GM20000 (cell line): ENCODE data around the gene ELMOD3.

Experiments used
- DNase-seq: peaks from one replicate; pipeline ENCODE4 v3.0.0; 2012; ENCODE audit warnings: low spot score
- CTCF ChIP-seq: IDR thresholded peaks from 2 replicates; pipeline ENCODE4 v1.5.1; 2012; ENCODE audit warnings: mild to moderate bottlenecking, control low read depth; ENCODE audit errors: extremely low read depth, missing control alignments

The ELMOD3 gene

GRCh38 chr2:85354286-85355072, at the start of gene ELMOD3, which contains the start of gene RETSAT:
Gene ELMOD3 (plus strand): TSS chr2:85354769. CDS start chr2:85357199, 2,430 bp downstream.
Gene RETSAT (minus strand): TSS chr2:85354528. CDS start chr2:85354507, 21 bp downstream.
- peak; percentile 94 for DNase-seq
- TF ChIP-seq CTCF, result no peak

- DNase-seq, result no peak
- no peak for TF ChIP-seq CTCF
These were observed 47.1 kb upstream of the ELMOD3 start for GRCh38 chr2:85307527-85307897.

GRCh38 chr2:85308201-85308600, 46.4 kb upstream of the ELMOD3 start:
- DNase-seq, result no peak
- TF ChIP-seq CTCF, result no peak

- TF ChIP-seq CTCF, result no peak
- DNase-seq, result no peak
These were observed 45.5 kb upstream of the ELMOD3 start for GRCh38 chr2:85308896-85309555.

- no peak for TF ChIP-seq CTCF
- no peak for DNase-seq
These were observed 44.8 kb upstream of the ELMOD3 start for GRCh38 chr2:85309699-85310321.

GRCh38 chr2:85310330-85310729, 44.2 kb upstream of the ELMOD3 start:
- TF ChIP-seq CTCF, result no peak
- no peak for DNase-seq

- no peak for DNase-seq
- no peak for TF ChIP-seq CTCF
These were observed 42.2 kb upstream of the ELMOD3 start for GRCh38 chr2:85312404-85312803.
